Fibroblast of the conjunctiva (primary cell): ENCODE data around the gene NAT14.
"Not testable (repeated sequence)": the region's sequence is repeated elsewhere in the genome, so short reads cannot be mapped to it uniquely, and the experiment has no call there.

ENCODE experiments used
- DNase-seq: peaks from one replicate; pipeline ENCODE4 v3.0.0-alpha.2; 2010; ENCODE audit warnings: low read depth

The NAT14 gene

GRCh38 chr19:55484593-55485438, at the start of gene NAT14:
NAT14 (plus strand) TSS chr19:55485188; CDS start chr19:55485709, 521 bp downstream.
- DNase-seq, result no peak

- no peak for DNase-seq
These were observed 48.1 kb upstream of the NAT14 start for GRCh38 chr19:55436847-55437246.

DNA sequence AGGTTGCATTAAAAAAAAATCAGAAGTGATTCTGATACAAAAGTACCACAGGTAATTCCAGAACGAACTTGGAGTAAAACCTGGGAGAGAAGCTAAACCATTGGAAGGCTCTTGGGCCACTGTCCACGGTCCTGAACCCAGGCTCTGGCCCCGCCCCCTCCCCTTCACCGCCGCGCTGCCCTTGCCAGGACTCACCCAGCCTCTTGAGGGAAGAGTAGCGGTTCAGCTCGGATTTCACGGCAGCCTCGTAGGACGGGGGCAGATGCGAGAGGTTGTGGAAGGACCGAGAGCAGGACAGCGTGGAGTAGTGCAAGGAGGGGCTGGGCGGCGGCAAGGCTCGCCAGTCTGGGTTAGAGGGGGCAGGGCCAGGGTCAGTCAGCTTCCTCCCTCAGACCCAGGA, 47.6 kb upstream of the NAT14 start:
- no peak for DNase-seq

- no peak for DNase-seq
These were observed 45.9 kb upstream of the NAT14 start for GRCh38 chr19:55439052-55439451.

GRCh38 chr19:55440411-55441105, 44.4 kb upstream of the NAT14 start:
- DNase-seq, result no peak

- no peak for DNase-seq
These were observed 43.7 kb upstream of the NAT14 start for GRCh38 chr19:55441319-55441691.

DNA sequence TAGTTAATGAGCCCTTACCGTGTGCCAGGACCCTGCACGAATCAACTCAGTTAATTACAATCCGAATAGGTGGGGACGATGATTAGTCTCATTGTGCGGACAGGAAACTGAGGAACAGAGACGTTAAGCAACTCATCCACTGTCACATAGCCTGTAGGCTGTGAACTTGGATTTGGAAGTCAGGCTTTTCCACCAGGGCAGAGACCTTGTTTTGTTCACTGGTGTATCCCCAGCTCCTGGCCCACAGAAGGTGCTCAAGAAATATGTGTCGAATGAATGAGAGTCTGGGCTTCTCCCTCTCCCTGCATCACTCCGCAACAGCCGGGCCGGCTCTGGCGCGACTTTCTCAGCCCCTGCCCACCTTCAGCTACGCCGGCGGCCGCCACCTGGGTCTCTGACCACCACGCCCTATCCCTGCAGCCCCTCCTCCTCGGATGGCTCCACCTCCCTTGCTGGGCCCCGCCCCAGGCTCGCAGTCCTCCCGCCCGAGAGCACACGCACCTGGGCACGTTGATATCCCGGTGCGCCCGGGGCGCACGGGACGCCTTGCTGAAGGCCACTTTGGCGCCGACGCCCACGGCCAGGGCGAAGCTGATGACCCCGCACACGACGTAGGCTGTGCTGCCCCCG, 43.2 kb upstream of the NAT14 start:
- no peak for DNase-seq

- DNase-seq, result no peak
These were observed 42.5 kb upstream of the NAT14 start for GRCh38 chr19:55442372-55442961.

DNA sequence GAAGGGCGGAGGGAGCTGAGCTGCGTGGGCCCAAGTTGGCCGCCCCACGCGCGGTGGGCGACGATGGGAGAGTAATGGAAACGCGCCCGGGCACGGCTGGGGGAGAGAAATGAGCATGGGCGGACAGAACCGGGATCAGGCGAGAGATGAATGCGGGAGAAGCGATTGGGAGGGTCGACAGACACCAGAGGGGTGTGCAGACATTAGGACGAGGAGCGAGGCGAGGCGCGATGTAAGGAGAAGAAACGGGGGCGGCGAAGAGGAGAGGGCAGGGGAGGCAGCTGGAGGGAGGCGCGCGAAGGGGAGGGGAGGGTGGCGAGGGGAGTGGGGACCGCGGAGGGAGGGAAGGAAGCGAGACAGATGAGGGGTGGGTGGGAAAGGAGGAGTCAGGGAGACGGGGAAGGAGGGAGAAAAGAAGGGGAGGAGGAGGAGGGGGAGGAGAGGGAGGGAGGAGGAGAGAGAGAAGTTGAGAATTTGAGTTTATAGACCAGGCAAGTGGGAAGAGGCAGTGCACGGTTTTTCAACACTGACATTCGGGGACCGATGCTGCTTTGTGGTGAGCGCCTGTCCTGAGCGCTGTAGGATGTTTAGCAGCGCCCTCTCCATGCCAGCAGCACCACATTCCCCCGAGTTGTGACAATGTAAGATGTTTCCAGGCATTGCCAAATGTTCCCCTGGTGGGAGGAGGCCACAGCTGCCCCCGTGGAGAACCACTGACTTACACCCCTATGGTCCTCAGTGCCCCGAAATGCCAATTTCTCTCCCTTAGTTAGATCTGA, 41.8 kb upstream of the NAT14 start, which contains the start of gene SHISA7:
TSS of gene SHISA7 (minus strand) at position 256 of the 779 bp plus-strand sequence. CDS start 437 bp downstream, outside the sequence.
- DNase-seq, result no peak

DNA sequence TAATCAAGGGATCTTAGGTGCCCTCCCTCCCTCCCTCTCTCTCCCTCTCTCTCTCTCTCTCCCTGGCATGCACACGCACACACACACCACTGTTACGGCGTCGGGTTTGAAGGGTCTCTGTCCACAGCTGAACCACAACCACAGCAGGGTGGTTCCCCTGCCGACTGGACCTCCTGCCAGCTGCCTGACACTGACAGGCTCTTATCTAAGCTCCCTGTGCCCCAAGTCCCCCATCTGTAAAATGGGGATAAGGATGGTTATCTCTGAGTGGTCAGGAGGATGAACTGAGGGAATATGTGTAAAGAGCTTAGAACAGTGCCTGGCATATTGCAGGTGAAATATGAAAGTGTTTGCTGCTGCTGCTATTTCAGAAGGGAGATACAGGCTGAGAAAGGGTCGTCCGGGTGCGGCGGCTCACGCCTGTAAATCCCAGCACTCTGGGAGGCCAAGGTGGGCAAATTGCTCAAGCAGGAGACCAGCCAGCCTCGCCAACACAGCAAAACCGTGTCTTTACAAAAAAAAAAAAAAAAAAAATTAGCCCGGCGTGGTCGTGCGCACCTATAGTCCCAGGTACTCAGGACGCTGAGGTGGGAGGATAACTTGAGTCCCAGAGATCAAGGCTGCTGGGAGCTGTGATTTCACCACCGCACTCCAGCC, 41.0 kb upstream of the NAT14 start:
- no peak for DNase-seq

- no peak for DNase-seq
These were observed 40.3 kb upstream of the NAT14 start for GRCh38 chr19:55444646-55445045.

GRCh38 chr19:55446060-55446459, 38.9 kb upstream of the NAT14 start:
- no peak for DNase-seq

DNA sequence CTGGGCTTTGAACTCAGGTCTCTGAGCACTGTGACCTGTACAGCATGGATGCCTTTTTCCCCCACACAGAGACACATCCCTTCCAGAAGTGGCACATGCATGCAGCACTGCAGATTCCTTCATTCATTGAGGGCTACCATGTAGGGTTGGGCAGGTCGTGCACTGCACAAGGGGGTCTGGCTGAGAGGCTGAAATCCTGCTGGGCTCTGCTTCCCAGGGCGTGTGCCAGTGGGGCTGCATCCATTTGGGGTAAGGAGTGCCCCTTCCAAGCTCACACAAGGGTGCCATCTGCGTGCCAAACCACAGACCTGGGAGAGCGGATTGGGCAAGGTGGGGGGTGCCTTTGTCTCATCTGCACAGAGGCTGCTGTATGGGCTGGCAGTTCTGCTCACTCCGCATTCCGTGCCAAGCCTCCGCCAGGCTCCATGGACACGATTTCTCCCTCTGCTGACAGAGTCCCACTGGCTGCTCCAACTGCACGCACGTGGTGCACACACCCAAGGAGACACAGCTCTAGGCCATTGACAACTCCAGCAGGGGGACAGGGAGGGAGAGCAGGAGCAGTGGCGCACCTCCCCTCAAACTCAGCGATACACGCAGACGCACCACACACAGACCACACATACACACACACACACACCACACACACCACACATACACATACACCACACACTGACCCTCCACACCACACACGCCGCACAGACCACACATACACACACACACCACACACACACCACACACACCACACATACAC, 37.4 kb upstream of the NAT14 start:
- no peak for DNase-seq

GRCh38 chr19:55448175-55448490, 36.9 kb upstream of the NAT14 start:
- not testable (repeated sequence) for DNase-seq

GRCh38 chr19:55449469-55449868, 35.5 kb upstream of the NAT14 start:
- DNase-seq, result no peak

DNA sequence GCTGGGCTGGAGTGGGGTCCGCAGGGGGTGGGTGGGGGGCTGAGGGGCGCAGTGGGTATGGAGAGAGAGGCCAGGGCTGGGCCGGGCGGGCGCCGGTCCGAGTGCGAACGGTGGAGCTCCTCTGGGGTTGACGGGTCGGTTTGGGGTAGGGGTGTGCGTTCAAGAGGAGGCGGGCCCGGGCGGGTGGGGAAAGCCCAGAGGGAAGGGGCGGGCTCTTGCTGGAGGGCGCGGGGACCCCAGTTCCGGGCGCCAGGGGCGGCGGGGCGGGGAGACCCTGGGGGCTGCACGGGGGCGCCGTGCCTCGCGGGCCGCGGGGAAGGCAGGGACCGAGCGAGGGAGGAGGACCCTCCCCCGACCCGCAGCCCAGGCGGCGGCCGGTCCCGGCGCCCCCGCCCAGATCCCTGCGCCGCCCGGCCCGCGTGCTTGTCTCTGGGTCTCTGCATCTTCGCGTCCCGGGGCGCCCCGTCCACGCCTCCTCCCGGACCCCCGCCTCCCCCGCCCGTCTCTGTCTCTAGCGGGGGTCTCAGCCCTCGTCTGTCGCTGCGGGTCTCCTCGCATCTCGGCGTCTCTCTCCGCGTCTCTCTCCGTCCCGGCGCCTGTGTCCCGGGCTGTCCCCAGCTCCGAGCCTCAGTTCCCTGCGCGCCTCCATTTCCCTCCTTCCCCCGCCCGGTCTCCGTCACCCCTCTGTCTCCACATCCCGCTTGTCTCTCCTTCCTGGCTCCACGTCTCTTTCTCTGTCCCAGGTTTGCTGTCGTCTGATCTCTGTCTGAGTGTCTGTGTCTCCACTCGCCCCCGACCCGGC, 33.6 kb upstream of the NAT14 start:
- no peak for DNase-seq

DNA sequence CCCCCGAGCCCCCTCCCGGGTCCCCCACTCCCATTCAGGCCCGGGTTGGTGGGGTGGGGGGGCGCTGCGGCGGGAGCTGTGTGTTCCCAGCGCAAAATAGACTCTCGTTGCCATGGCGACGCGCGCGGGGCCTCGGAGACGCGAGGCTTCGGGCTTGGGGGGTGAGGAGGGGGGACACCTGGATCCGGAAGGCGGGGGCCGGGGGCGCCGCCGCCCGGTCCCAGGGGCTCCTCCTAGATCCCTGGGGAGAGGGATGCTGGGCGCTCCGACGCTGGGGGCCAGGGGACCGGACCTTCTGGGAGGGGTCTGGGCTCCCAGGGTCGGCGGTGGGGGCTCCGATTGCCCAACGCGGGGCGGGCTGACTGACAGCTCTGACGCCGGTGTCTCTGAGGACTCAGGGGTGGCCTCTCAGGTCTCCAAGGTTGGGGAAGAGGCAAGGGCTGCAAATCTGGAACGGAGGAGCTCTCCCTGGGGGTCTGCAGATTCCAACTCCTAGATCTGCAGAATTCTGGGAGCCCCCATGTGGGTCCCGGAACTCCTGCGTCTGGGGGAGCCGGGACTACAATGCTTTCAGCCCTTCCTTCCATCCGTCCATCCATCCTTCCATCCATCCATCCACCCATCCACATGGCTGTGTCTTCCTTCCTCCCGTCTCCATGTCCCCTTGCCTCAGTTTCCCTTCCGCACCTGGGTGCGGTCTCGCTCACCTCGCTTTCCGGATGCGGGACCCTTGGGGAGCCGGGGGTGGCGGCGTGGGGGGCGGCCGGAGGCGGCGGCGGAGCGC, 32.8 kb upstream of the NAT14 start:
- DNase-seq, result no peak

DNA sequence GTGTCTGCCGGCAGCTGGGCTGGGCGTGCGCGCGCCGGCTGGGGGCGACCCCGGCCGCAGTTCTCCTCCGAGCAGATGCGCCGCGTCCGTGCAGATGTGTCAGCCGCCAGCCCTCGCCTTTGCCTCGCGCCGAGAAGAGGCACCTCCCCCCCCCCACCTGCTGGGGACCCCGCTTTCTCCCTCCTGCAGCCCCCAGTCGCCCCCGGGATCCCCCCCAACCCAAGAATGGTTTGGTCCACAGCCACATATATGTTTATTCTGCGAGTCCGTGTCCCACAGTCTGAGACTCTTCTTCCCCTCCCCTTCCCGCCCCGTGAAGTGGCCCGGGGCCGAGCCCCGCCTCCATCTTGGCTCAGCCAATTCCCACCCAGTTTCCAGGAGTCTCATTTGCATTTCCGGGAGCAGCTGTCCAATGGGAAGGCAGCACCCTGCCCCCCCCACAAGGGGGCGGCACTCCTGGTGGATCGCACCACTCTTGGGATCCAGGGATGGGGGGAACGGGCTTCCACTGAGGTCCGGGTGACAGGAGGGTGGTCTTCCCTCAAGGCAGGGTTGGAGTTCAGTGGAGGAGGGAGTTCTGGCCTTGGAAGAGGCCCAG, 32.1 kb upstream of the NAT14 start:
- DNase-seq, result no peak
